HG03442 (cell line): ENCODE measurements around the gene SEMA4A.
"Not testable (repeated sequence)": the region's sequence is repeated elsewhere in the genome, so short reads cannot be mapped to it uniquely, and the experiment has no call there.

Experiments
- ATAC-seq: cut with Tn5 transposase; IDR thresholded peaks from one replicate; pipeline ENCODE4 v1.9.1; 2021; ENCODE audit warnings: mild to moderate bottlenecking, moderate library complexity; ENCODE audit not compliant: unreplicated experiment

SEMA4A gene

GRCh38 chr1:156155756-156156510 is 2.5 kb downstream of the SEMA4A start:
- no peak for ATAC-seq

- no peak for ATAC-seq
These were observed 4.1 kb downstream of the SEMA4A start for GRCh38 chr1:156157506-156157905.

GRCh38 chr1:156157966-156158365 is 4.6 kb downstream of the SEMA4A start:
- no peak for ATAC-seq

- ATAC-seq: no peak
These were observed 6.8 kb downstream of the SEMA4A start for GRCh38 chr1:156160000-156160742.

GRCh38 chr1:156160743-156161171 is 7.4 kb downstream of the SEMA4A start:
- ATAC-seq: no peak

GRCh38 chr1:156162430-156163037 is 9.1 kb downstream of the SEMA4A start:
- ATAC-seq: no peak

GRCh38 chr1:156163712-156164111 is 10.3 kb downstream of the SEMA4A start:
- no peak for ATAC-seq

- no peak for ATAC-seq
These were observed 10.9 kb downstream of the SEMA4A start for GRCh38 chr1:156164125-156164831.

- no peak for ATAC-seq
These were observed 11.7 kb downstream of the SEMA4A start for GRCh38 chr1:156165083-156165482.

- ATAC-seq: no peak
These were observed 14.2 kb downstream of the SEMA4A start for GRCh38 chr1:156167536-156167935.

GRCh38 chr1:156172696-156173470 is 19.5 kb downstream of the SEMA4A start:
- no peak for ATAC-seq

- ATAC-seq: no peak
These were observed 23.3 kb downstream of the SEMA4A start for GRCh38 chr1:156176610-156177210.

GRCh38 chr1:156177919-156178654 is 24.7 kb downstream of the SEMA4A start:
- ATAC-seq: no peak

- ATAC-seq: no peak
These were observed 27.1 kb downstream of the SEMA4A start for GRCh38 chr1:156180471-156180870.

- not testable (repeated sequence) for ATAC-seq
These were observed 28.1 kb downstream of the SEMA4A start for GRCh38 chr1:156181391-156181924.

GRCh38 chr1:156182010-156182779 is 28.8 kb downstream of the SEMA4A start:
- ATAC-seq: not testable (repeated sequence)

GRCh38 chr1:156186347-156187177 is 33.2 kb downstream of the SEMA4A start:
- not testable (repeated sequence) for ATAC-seq
